Karpas-422 (cell line): ENCODE results near the gene TMEM30A. TPM values are rescaled to one million over a fixed set of nuclear protein-coding genes. Genes with fewer than 3 reads are reported as not detected.

Experiments used
- DNase-seq: peaks from one replicate; pipeline ENCODE4 v3.0.0-alpha.2; 2015
- H2AFZ ChIP-seq: fragments of 200-600 bp; sonication (generic); 2 replicates; pipeline ENCODE4 v1.6.1; 2014; ENCODE audit warnings: antibody characterized with exemption, low read length, mixed read lengths
- H3K27ac ChIP-seq: fragments of 200-600 bp; sonication (generic); 2 replicates; pipeline ENCODE4 v1.5.1; 2014; ENCODE audit warnings: mild to moderate bottlenecking, low read length, moderate library complexity
- H3K27me3 ChIP-seq: fragments of 200-600 bp; sonication (generic); 2 replicates; pipeline ENCODE4 v1.6.1; 2014; ENCODE audit warnings: low read length, mixed read lengths
- H3K36me3 ChIP-seq: fragments of 200-600 bp; sonication (generic); 2 replicates; pipeline ENCODE4 v1.6.1; 2014; ENCODE audit warnings: low read length, mixed read lengths; ENCODE audit not compliant: insufficient read depth
- H3K4me1 ChIP-seq: fragments of 200-600 bp; sonication (generic); 2 replicates; pipeline ENCODE4 v1.6.1; 2014; ENCODE audit warnings: mild to moderate bottlenecking, low read length, mixed read lengths
- H3K4me2 ChIP-seq: fragments of 200-600 bp; sonication (generic); 2 replicates; pipeline ENCODE4 v1.6.1; 2014; ENCODE audit warnings: low read length, low read depth, mild to moderate bottlenecking; ENCODE audit not compliant: poor library complexity, severe bottlenecking
- H3K4me3 ChIP-seq: fragments of 200-600 bp; sonication (generic); 2 replicates; pipeline ENCODE4 v1.5.1; 2014; ENCODE audit warnings: mild to moderate bottlenecking, antibody characterized with exemption, low read length, mixed read lengths
- H3K79me2 ChIP-seq: fragments of 200-600 bp; sonication (generic); 2 replicates; pipeline ENCODE4 v1.6.1; 2014; ENCODE audit warnings: mild to moderate bottlenecking, low read length, mixed read lengths
- H3K9ac ChIP-seq: fragments of 200-600 bp; sonication (generic); 2 replicates; pipeline ENCODE4 v1.6.0; 2014; ENCODE audit warnings: low read length
- H3K9me2 ChIP-seq: fragments of 200-600 bp; sonication (generic), shearing (Covaris generic); replicated peaks from 2 replicates; pipeline ENCODE4 v1.6.0; 2014; ENCODE audit warnings: mild to moderate bottlenecking, low read length, moderate library complexity; ENCODE audit not compliant: insufficient read depth
- H3K9me3 ChIP-seq: fragments of 300-700, 200-600 bp; sonication (generic); 2 replicates; pipeline ENCODE4 v1.6.1; 2014; ENCODE audit warnings: low read length, mixed read lengths
- H4K20me1 ChIP-seq: fragments of 200-600 bp; sonication (generic); 2 replicates; pipeline ENCODE4 v1.6.1; 2014; ENCODE audit warnings: mild to moderate bottlenecking, antibody characterized with exemption, low read length, low read depth; ENCODE audit not compliant: insufficient read depth
- total RNA-seq: library from RNA; depleted of rRNA; stranded (reverse); fragments of >200 nt; shearing (Covaris generic); gene quantifications from 2 replicates; pipeline ENCODE4 v1.2.3, GENCODE V29; 2014; ENCODE audit warnings: low replicate concordance

TMEM30A gene
- total RNA-seq, 1 experiment from 2014 or later, result 78.5 TPM

- Histone ChIP-seq H4K20me1 (peaks cover 12% of the 10 kb centered on the region; the same call in 1 of the 2 replicates), H3K27me3 (no peaks in the 10 kb centered on the region), H3K9me3 (no peaks in the 10 kb centered on the region), H3K9ac (no peak overlapping the region), H3K27ac (peak overlapping the region; percentile 59; the same call in 1 of the 2 replicates), H3K36me3 (no peaks in the 10 kb centered on the region), H3K4me2 (peak overlapping the region; percentile 87), H3K4me1 (peaks cover 30% of the 10 kb centered on the region), H3K4me3 (no peak overlapping the region), H2AFZ (no peak overlapping the region), H3K9me2 (no peaks in the 10 kb centered on the region), H3K79me2 (peaks cover 56% of the 10 kb centered on the region)
- DNase-seq, result no peak
Measured at GRCh38 chr6:75288023-75288422, 3.4 kb upstream of the TMEM30A start.

GRCh38 chr6:75287424-75287823 lies 2.8 kb upstream of the TMEM30A start:
- Histone ChIP-seq H3K9me3 (no peaks in the 10 kb centered on the region), H3K9ac (peak overlapping the region; percentile 9; the same call in 1 of the 2 replicates), H3K27me3 (no peaks in the 10 kb centered on the region), H3K9me2 (no peaks in the 10 kb centered on the region), H3K36me3 (no peaks in the 10 kb centered on the region), H3K4me1 (peaks cover 34% of the 10 kb centered on the region), H2AFZ (no peak overlapping the region), H3K4me2 (peak overlapping the region; percentile 87), H4K20me1 (peaks cover 17% of the 10 kb centered on the region), H3K79me2 (peaks cover 62% of the 10 kb centered on the region), H3K27ac (peak overlapping the region; percentile 59; the same call in 1 of the 2 replicates), H3K4me3 (peak overlapping the region; percentile 95)
- DNase-seq, result peak; percentile 51

GRCh38 chr6:75286955-75287354 lies 2.4 kb upstream of the TMEM30A start:
- H3K4me3 ChIP-seq, result peak overlapping the region; percentile 95
- no peak overlapping the region for H2AFZ ChIP-seq
- H3K9me3 ChIP-seq, result no peaks in the 10 kb centered on the region
- H3K9me2 ChIP-seq, result no peaks in the 10 kb centered on the region
- peak overlapping the region; percentile 87 for H3K4me2 ChIP-seq
- H3K9ac ChIP-seq, result peak overlapping the region; percentile 9; the same call in 1 of the 2 replicates
- H3K79me2 ChIP-seq, result peaks cover 67% of the 10 kb centered on the region
- DNase-seq, result no peak
- H4K20me1 ChIP-seq, result peaks cover 17% of the 10 kb centered on the region
- H3K27me3 ChIP-seq, result no peaks in the 10 kb centered on the region
- H3K27ac ChIP-seq, result peak overlapping the region; percentile 59; the same call in 1 of the 2 replicates
- H3K36me3 ChIP-seq, result no peaks in the 10 kb centered on the region
- H3K4me1 ChIP-seq, result peaks cover 38% of the 10 kb centered on the region

GRCh38 chr6:75285283-75285639 lies 669 bp upstream of the TMEM30A start:
- H3K79me2 ChIP-seq, result peaks cover 83% of the 10 kb centered on the region
- H3K9ac ChIP-seq, result peak overlapping the region; percentile 89
- peak overlapping the region; percentile 87 for H3K4me2 ChIP-seq
- peak; percentile 78 for DNase-seq
- H3K9me2 ChIP-seq, result no peaks in the 10 kb centered on the region
- no peaks in the 10 kb centered on the region for H3K27me3 ChIP-seq
- H2AFZ ChIP-seq, result 0 out of 2 replicates have a peak overlapping the region, but pooled peaks have one; percentile 63
- H3K9me3 ChIP-seq, result no peaks in the 10 kb centered on the region
- peaks cover 17% of the 10 kb centered on the region for H4K20me1 ChIP-seq
- H3K4me1 ChIP-seq, result peaks cover 55% of the 10 kb centered on the region
- H3K36me3 ChIP-seq, result 0 out of 2 replicates have a peak, but pooled peaks cover 3% of the 10 kb centered on the region
- peak overlapping the region; percentile 84 for H3K27ac ChIP-seq
- peak overlapping the region; percentile 95 for H3K4me3 ChIP-seq

GRCh38 chr6:75283907-75284631 lies 523 bp downstream of the TMEM30A start:
- Histone ChIP-seq H3K9me3 (no peaks in the 10 kb centered on the region), H3K4me1 (peaks cover 63% of the 10 kb centered on the region)
- DNase-seq, result peak; percentile 70

GRCh38 chr6:75282706-75283105 lies 1.9 kb downstream of the TMEM30A start:
- peak overlapping the region; percentile 89 for H3K9ac ChIP-seq
- H3K4me3 ChIP-seq, result peak overlapping the region; percentile 95
- H3K27ac ChIP-seq, result no peak overlapping the region
- H3K4me2 ChIP-seq, result peak overlapping the region; percentile 87
- H4K20me1 ChIP-seq, result peaks cover 17% of the 10 kb centered on the region
- no peaks in the 10 kb centered on the region for H3K9me2 ChIP-seq
- H3K4me1 ChIP-seq, result peaks cover 60% of the 10 kb centered on the region
- no peak overlapping the region for H2AFZ ChIP-seq
- H3K27me3 ChIP-seq, result no peaks in the 10 kb centered on the region
- DNase-seq, result no peak
- no peaks in the 10 kb centered on the region for H3K9me3 ChIP-seq
- peaks cover 93% of the 10 kb centered on the region for H3K79me2 ChIP-seq
- peaks cover 15% of the 10 kb centered on the region for H3K36me3 ChIP-seq

More at GRCh38 chr6:75283907-75284631, 523 bp downstream of the TMEM30A start:
- H3K79me2 ChIP-seq, result peaks cover 90% of the 10 kb centered on the region
- H3K36me3 ChIP-seq, result peaks cover 9% of the 10 kb centered on the region; the same call in 1 of the 2 replicates
- no peaks in the 10 kb centered on the region for H3K27me3 ChIP-seq
- H3K4me3 ChIP-seq, result peak overlapping the region; percentile 95
- H3K9ac ChIP-seq, result peak overlapping the region; percentile 89
- H3K4me2 ChIP-seq, result peak overlapping the region; percentile 87
- no peaks in the 10 kb centered on the region for H3K9me2 ChIP-seq
- peak overlapping the region; percentile 77 for H3K27ac ChIP-seq
- H2AFZ ChIP-seq, result no peak overlapping the region; the same call in 1 of the 2 replicates
- H4K20me1 ChIP-seq, result peaks cover 17% of the 10 kb centered on the region

GRCh38 chr6:75281653-75282052 lies 2.9 kb downstream of the TMEM30A start:
- Histone ChIP-seq H3K4me3 (peak overlapping the region; percentile 95), H3K4me1 (peaks cover 49% of the 10 kb centered on the region), H3K79me2 (peaks cover 93% of the 10 kb centered on the region), H3K27ac (no peak overlapping the region), H3K9ac (peak overlapping the region; percentile 29), H2AFZ (no peak overlapping the region), H3K27me3 (no peaks in the 10 kb centered on the region), H3K4me2 (peak overlapping the region; percentile 87), H3K9me2 (no peaks in the 10 kb centered on the region), H3K36me3 (peaks cover 20% of the 10 kb centered on the region), H3K9me3 (no peaks in the 10 kb centered on the region), H4K20me1 (peaks cover 17% of the 10 kb centered on the region)
- DNase-seq, result no peak

GRCh38 chr6:75280131-75280855 lies 4.3 kb downstream of the TMEM30A start:
- Histone ChIP-seq H3K4me3 (no peak overlapping the region), H3K9me2 (no peaks in the 10 kb centered on the region), H3K4me2 (peak overlapping the region; percentile 87), H3K4me1 (peaks cover 39% of the 10 kb centered on the region), H3K79me2 (peaks cover 94% of the 10 kb centered on the region), H3K27me3 (no peaks in the 10 kb centered on the region), H3K9ac (no peak overlapping the region), H3K36me3 (peaks cover 27% of the 10 kb centered on the region), H3K27ac (no peak overlapping the region), H2AFZ (no peak overlapping the region), H4K20me1 (peaks cover 17% of the 10 kb centered on the region), H3K9me3 (no peaks in the 10 kb centered on the region)
- no peak for DNase-seq
